ENCODE data around the gene YWHAQ.

YWHAQ gene

DNA sequence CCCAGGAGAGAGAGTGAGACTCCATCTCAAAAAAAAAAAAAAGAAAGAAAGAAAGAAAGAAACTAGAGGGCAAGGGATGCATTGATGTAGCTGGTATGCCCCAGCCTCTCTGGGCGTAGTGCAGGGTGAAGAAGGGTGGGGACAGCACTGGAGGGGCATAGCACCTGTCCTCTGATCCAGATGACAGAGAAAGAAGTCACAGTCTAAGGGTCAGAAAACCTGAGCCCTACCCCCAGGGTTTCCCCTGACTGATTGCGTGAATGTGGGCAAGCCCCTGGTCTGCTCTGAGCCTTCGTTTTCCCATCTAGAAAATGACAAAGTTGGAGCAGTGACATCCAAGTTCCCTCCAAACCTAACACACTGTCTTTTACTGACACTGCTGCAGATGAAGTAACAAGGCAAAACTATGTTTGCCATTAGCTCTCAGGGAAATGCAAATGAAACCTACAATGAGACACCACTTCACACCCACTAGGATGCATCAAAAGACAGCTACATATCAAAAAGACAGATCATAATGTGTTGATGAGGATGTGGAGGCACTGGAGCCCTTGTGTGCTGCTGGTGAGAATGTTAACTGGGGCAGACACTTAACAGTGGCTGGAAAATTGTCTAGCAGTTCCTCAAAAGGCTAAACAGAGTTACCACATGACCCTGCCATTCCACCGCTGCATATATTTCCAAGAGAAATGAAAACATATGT is 19.5 kb upstream of the YWHAQ start:
- TF ChIP-seq, protein P1, sequence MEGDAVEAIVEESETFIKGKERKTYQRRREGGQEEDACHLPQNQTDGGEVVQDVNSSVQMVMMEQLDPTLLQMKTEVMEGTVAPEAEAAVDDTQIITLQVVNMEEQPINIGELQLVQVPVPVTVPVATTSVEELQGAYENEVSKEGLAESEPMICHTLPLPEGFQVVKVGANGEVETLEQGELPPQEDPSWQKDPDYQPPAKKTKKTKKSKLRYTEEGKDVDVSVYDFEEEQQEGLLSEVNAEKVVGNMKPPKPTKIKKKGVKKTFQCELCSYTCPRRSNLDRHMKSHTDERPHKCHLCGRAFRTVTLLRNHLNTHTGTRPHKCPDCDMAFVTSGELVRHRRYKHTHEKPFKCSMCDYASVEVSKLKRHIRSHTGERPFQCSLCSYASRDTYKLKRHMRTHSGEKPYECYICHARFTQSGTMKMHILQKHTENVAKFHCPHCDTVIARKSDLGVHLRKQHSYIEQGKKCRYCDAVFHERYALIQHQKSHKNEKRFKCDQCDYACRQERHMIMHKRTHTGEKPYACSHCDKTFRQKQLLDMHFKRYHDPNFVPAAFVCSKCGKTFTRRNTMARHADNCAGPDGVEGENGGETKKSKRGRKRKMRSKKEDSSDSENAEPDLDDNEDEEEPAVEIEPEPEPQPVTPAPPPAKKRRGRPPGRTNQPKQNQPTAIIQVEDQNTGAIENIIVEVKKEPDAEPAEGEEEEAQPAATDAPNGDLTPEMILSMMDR (IDR thresholded peaks at IDR 0.05; ENCODE audit: control insufficient read depth, extremely low read depth, insufficient read depth) = no peak
- no peak for DNase-seq (ENCODE audit: low read depth)
- no peak overlapping the region for H3K4me3 ChIP-seq (ENCODE audit: low read depth, low read length)

DNA sequence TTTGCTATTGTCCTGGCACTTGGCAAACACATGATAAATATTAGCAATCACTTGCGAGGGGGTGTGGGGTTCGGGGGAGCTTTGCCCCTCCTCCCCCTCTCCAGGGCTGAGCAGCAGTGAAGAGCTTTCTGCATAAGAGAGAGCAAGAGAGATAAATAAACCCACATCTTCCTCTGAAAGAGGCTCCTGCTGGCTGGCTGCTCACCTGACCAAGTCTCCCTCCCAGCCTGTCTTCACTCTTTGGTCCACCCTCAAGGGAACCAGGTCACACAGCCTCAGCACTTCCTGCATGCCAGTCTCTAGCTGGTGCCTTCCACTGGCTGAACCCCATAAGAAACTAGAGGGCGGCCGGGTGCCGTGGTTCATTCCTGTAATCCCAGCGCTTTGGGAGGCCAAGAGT is 18.5 kb upstream of the YWHAQ start:
- TF ChIP-seq, protein P1 (IDR thresholded peaks at IDR 0.05; ENCODE audit: control insufficient read depth, extremely low read depth, insufficient read depth) = no peak
- no peak overlapping the region for H3K4me3 ChIP-seq (ENCODE audit: low read depth, low read length)
- no peak for DNase-seq (ENCODE audit: low read depth)

DNA sequence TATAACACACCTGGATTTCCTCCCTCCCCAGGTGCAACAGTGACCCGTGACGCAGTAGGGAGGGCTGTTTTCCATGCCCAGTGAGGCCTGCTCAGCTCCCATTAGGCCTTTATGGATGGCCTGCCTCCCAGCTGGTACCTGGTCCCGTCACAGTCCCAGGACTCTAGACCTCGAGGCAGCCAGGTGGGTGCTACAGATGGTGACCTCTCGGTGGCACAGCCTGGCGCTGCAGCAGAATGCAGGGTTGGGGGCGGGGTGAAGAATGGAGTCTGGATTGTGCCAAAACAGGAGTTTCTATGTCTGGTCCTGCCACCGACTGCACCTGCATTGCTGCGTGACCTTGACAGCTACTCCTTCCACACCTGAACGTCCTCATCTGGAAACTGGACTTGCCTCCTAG is 18.0 kb upstream of the YWHAQ start:
- TF ChIP-seq, protein P1 (IDR thresholded peaks at IDR 0.05; ENCODE audit: control insufficient read depth, extremely low read depth, insufficient read depth) = no peak
- DNase-seq (ENCODE audit: low read depth) = no peak
- H3K4me3 ChIP-seq (ENCODE audit: low read depth, low read length) = no peak overlapping the region

DNA sequence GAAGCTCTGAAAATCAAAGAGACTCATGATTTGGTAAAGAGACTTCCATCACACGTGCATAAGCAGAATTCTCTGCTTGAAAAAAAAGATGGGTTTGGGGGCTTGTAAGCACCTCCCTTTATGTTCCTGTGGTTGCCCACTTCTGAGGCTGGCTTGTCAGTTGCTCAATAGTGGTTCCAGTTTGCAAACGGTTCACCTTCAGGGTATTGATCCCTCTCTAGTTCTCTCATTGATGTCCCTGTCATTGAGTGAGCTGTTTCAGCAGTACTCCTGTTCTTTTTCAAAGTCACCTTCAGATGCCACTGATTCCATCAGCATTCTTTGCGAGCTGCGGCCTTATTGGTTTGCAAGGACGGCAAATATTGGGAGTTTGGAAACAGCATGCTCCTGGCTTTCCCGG is 17.1 kb upstream of the YWHAQ start:
- TF ChIP-seq, protein P1 (IDR thresholded peaks at IDR 0.05; ENCODE audit: control insufficient read depth, extremely low read depth, insufficient read depth) = no peak

DNA sequence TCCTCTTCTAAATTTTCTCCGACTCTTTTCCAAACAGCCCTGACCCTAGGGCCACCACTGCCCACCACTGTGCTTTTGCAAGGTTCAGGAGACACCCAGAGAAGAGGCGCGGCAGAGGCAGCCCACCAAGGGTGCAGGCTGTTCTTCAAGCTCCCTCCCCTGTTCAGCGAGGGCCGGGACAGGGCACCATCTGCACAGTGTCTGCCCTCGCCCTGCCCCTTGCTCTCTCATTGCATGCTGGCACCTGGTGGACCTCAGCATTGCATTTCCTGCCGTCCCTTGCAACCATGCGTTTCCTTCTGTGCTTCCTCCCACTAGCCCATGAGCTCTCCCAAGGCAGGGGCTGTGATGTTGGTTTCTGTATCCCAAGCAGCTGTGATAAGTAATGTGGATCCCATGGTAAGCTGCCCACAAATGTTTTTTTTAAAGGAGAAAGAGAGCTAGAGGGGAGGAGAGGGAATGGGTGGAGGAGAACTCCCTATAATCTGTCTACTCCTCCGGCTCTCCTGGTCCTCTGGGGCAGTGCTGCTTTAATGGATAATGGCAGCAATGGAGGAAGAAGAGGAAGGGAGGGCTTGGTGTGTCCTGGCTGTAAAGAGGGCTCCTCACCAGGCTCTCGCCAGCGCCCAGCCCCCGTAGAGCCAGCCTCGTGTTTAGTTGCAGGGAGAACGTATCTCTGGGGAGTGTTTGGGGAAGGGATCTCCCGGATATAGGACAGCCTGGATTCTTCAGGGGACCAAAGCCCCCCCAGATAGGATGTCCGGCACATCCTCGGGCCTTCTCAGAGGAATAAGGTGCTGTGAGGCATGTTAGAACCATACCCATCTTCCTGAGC is 15.6 kb upstream of the YWHAQ start:
- no peak overlapping the region for H3K4me3 ChIP-seq (ENCODE audit: low read depth, low read length)
- TF ChIP-seq, protein P1 (IDR thresholded peaks at IDR 0.05; ENCODE audit: control insufficient read depth, extremely low read depth, insufficient read depth) = no peak
- no peak for DNase-seq (ENCODE audit: low read depth)

More for the DNA sequence above, 17.1 kb upstream of the YWHAQ start:
- no peak for DNase-seq (ENCODE audit: low read depth)
- H3K4me3 ChIP-seq (ENCODE audit: low read depth, low read length) = no peak overlapping the region

DNA sequence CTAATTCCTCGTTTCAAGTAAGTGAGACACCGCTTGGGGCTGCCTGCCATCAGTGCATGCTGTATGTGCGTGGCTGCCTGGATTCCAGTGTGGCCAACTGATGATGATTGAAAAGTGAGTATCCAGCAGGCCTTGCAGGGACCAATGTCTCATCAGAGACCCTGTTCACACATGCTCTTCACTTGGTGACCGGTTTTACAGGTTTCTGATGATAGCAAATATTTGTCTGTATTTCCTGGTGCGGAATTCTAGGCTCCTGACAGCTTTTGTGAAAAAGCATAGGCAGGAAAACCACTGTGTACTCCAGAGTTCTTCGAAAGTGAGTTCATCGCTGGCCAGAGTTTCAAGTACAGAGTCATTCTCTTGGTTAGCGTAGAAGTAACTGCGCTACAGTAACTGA is 13.8 kb upstream of the YWHAQ start:
- H3K4me3 ChIP-seq (ENCODE audit: low read depth, low read length) = peak overlapping the region; percentile 21
- peak; percentile 95 for DNase-seq (ENCODE audit: low read depth)
- TF ChIP-seq, protein P1 (IDR thresholded peaks at IDR 0.05; ENCODE audit: control insufficient read depth, extremely low read depth, insufficient read depth) = no peak
